A172 (cell line): ENCODE measurements around the gene CHST13. TPM values are rescaled to one million over a fixed set of nuclear protein-coding genes. Genes with fewer than 3 reads are reported as not detected.
A peak's percentile ranks its signal among the peaks of the same experiment; 100 is the strongest.

ENCODE experiments used
- DNase-seq: peaks from one replicate; pipeline ENCODE4 v3.0.0-alpha.2; 2015; ENCODE audit warnings: low spot score
- total RNA-seq: library from RNA; depleted of rRNA; stranded (reverse); fragments of >200 nt; shearing (Covaris generic); gene quantifications from 2 replicates; pipeline ENCODE4 v1.2.3, GENCODE V29; 2014

The CHST13 gene
- total RNA-seq, 1 experiment from 2014 or later = not detected

GRCh38 chr3:126488185-126488584 lies 35.8 kb upstream of the CHST13 start:
- no peak for DNase-seq

GRCh38 chr3:126488886-126489569 lies 34.9 kb upstream of the CHST13 start:
- DNase-seq = no peak

GRCh38 chr3:126490619-126491018 lies 33.3 kb upstream of the CHST13 start:
- no peak for DNase-seq

DNA sequence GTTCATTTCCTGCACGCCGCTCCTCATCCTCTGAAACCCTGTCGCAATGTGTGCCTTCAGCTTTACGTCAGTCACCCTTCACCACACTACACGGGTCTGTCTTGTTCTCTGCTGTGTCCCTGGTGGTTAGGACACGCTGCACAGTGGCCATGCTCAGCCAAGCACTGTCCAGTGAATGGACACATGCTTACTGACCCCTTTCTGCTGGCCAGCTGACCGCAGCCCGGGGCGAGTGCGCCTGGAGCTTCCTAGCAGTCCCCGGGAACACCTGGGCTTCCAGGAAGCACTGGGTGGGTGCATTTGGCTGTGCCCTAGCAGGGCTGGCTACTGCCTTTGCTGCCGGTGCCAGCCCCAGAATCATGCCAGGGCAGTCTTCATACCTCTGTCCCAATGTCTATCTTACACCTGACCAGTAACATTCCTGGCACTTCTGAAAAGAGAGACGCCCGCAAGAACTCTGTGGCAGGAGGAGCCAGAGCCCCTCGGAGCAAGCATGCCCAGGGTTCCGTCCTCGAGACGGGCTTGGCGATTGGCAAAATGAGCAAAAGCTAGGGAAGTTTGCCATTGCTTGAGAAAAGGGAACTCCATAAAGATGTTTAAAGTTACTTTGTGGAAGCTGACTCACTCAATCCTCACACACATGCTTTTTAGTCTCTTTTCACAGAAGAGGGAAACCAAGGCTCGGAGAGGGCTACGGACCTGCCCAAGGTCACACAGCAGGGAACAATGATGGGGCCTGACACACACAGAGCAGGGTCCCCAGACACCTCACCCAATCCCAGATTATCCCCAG lies 32.5 kb upstream of the CHST13 start:
- DNase-seq = no peak

- DNase-seq = no peak
Measured at GRCh38 chr3:126493051-126493450, 30.9 kb upstream of the CHST13 start.

DNA sequence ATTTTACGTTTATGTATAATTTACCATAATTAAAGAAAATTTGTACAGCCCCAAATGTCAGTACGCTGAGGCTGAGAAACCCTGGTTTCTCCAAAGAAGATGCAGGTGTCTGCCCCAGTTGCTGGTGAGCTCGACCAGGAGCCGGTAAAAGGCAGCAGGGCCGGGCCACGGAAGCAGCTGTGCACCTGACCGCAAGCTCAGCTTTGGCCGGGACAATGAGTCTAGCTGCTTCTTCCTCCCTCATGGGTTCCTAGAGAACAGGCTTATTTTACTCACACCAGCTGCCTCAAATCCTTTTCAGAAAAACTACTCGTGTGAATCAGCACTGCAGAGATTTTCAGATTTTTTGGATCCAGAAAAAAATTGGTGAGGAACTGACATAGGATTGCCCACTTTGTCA lies 30.2 kb upstream of the CHST13 start:
- no peak for DNase-seq

- DNase-seq = no peak
Measured at GRCh38 chr3:126494204-126494969, 29.6 kb upstream of the CHST13 start.

DNA sequence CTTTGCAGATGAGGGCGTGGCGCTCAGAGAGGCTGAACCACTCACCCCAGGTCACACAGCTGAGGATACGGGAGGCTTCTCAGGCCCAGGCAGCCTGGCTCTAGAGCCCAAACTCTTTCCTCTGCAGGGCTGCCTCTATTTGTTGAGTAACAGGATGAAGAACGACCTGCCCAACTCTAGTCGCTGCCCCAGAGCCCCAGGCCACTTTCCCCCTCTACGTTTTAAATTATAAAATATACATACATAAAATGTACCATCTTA lies 29.1 kb upstream of the CHST13 start:
- no peak for DNase-seq

- no peak for DNase-seq
Measured at GRCh38 chr3:126495786-126496185, 28.2 kb upstream of the CHST13 start.

- DNase-seq = no peak
Measured at GRCh38 chr3:126496894-126497850, 26.8 kb upstream of the CHST13 start.

- DNase-seq = no peak
Measured at GRCh38 chr3:126497956-126498355, 26.0 kb upstream of the CHST13 start.

DNA sequence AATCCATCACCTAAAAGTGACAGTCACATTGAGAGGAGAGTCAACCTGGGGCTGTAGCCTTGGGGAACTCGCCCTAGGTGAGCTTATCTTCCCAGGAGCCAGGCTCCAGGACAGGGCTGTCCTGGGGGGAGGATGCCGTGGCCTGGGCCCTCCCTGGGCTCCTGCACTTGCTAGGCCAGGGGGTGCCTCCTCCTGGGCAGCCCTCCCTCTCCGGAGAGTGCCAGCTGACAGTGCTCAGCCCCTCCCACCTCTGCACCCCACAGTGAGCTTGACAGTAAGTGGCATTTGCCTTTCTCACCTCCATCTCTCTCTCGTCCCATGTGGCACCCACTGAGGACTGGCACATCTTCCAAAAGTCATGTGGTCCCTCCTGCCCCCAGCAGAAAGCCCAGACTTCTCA lies 25.5 kb upstream of the CHST13 start:
- no peak for DNase-seq

DNA sequence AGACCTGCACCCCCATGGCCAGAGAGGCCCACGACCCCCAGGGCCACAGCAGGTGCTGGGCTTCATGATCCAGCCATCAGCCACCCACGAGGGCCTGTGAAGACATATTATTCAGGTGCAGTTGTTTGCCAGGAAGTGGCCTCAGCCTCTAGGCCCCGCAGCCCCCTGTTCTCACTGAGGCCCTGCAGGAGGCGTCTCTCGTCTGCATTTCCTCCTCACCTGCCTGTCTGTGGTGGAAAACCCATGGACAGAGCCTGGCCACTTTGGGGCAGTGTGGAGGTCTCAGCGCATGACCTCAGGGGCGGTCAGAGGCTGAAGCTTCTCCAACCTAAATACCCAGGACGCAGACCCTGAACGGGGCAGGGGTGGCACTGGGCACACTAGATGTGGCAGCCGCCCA lies 25.0 kb upstream of the CHST13 start:
- DNase-seq = no peak

GRCh38 chr3:126499401-126499800 lies 24.6 kb upstream of the CHST13 start:
- no peak for DNase-seq

- no peak for DNase-seq
Measured at GRCh38 chr3:126500016-126500415, 23.9 kb upstream of the CHST13 start.

- DNase-seq = no peak
Measured at GRCh38 chr3:126501054-126501453, 22.9 kb upstream of the CHST13 start.

DNA sequence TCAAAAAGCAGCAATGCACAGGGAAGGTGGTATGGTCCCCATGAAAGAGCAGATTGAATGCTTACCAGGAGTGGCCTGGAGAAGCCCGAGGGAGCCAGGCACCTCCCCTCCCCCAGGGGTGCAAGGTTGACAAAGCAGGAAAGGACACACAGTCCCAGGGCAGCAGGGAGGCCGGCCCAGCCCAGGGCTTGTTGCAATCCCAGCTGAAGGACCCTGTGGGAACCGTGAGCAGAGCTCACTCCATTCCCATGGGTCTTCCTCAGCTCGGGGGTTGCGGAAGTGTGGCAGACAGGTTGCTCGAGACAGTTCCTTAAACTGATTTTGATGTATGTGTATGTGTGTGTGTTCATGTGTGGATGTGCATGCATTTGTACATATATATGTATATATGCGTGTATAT lies 22.2 kb upstream of the CHST13 start:
- no peak for DNase-seq

- DNase-seq = no peak
Measured at GRCh38 chr3:126502656-126503055, 21.3 kb upstream of the CHST13 start.

DNA sequence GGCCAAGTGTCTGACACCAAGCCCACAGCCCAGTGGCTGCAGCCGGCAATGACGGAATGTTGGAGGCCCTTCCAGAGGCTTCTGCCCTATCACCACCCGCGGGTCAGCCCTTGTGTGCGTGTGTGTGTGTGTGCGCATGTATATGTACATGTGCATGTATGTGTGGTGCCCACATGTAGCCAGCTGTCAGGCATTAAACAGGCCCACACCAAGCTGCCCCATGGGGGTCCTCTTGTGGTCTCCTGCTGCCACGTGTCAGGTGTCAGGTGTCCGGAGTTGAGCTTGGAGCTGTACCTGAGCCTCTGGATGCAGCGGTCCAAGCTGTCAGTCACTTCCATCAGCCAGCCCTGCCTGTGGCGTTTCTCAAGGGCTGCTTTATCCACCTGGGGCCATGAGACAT lies 20.3 kb upstream of the CHST13 start:
- no peak for DNase-seq

GRCh38 chr3:126507886-126508285 lies 16.1 kb upstream of the CHST13 start:
- DNase-seq = no peak

DNA sequence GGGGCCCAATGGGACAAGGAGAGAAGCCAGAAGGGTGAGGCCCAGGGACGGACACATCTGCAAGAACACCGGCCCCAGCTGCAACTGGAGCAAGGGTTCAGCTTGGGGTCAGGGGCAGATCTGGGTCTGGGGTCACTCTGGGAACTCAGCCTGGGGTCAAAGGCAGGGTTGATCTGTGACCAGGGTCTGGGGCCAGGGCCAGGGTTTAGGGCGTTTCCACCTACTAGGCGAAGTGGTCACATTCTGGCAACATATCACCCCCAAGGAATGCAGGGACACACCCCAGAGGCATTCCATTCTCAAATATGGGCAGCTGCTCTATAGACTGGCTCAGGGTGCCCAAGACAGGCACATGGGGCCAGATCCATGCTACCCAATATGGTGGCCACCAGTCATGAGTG lies 15.4 kb upstream of the CHST13 start:
- peak; percentile 77 for DNase-seq
